ENCODE data around the gene STAT2.

STAT2 gene

GRCh38 chr12:56293795-56294194, 66.1 kb downstream of the STAT2 start:
- TF ChIP-seq CTCF (IDR thresholded peaks at IDR 0.05; ENCODE audit: extremely low read depth, missing control alignments), result no peak
- no peak for DNase-seq (ENCODE audit: low spot score)
